Mesodermal cell (in vitro differentiated cells): Measurements from ENCODE around the gene EXD2.
"Not testable (repeated sequence)": the region's sequence is repeated elsewhere in the genome, so short reads cannot be mapped to it uniquely, and the experiment has no call there.

Experiments used
- H3K27ac ChIP-seq: 2 replicates; pipeline ENCODE4 v1.7.0; 2013; ENCODE audit warnings: mild to moderate bottlenecking, low read depth, low read length, moderate library complexity; ENCODE audit not compliant: severe bottlenecking
- H3K36me3 ChIP-seq: 2 replicates; pipeline ENCODE4 v1.7.1; 2013; ENCODE audit warnings: mild to moderate bottlenecking, low read length, moderate library complexity; ENCODE audit not compliant: control insufficient read depth, insufficient read depth
- H3K4me1 ChIP-seq: one replicate; pipeline ENCODE4 v1.7.1; 2013; ENCODE audit warnings: mild to moderate bottlenecking, low read length; ENCODE audit not compliant: insufficient read depth, control insufficient read depth, poor library complexity, severe bottlenecking
- H3K4me3 ChIP-seq: 2 replicates; pipeline ENCODE4 v1.7.0; 2013; ENCODE audit warnings: low read length, control low read depth, mild to moderate bottlenecking; ENCODE audit not compliant: insufficient read depth, poor library complexity, severe bottlenecking; ENCODE audit errors: extremely low read depth
- H3K9me3 ChIP-seq: 2 replicates; pipeline ENCODE4 v1.7.1; 2013; ENCODE audit warnings: mild to moderate bottlenecking, low read length, moderate library complexity; ENCODE audit not compliant: control insufficient read depth
- WGBS, 2 experiments: methylation state at CpG; one replicate each; pipeline ENCODE4 v1.1.5; 2013; ENCODE audit warnings: missing lambda C conversion rate in 2 of 2; ENCODE audit not compliant: insufficient coverage in 2 of 2; 5-methylcytosine and 5-hydroxymethylcytosine counted together

The EXD2 gene

DNA sequence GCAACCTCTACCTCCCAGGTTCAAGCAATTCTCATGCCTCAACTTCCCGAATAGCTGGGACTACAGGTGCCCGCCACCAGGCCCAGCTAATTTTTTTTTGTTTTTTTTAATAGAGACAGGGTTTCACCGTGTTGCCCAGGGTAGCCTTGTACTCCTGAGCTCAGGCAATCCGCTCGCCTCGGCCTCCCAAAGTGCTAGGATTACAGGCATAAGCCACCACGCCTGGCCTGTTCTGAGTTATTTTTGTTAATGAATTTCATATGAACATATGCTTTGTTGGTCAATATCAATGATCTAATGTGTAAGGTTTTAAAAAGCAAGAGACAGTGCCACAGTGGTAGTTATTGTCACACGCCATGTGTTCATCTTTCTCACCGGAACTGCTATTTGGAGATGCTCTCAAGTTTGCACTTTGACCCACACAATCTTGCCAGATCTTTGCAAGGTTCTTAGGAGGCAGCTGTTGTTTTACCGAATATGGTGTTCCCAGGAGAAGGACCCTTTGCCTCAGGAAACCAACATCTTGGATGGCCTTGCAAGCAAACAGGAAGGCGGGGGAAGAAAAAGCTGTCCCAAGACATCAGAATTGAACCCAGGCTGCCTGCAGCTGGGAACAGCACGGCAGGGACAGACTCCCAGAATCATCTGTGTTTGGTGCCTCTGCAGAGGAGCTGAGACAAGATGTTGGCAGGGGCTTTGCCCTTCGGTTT is 98.7 kb downstream of the EXD2 start:
- Histone ChIP-seq H3K36me3 (no peaks in the 10 kb centered on the region), H3K4me1 (peaks cover 9% of the 10 kb centered on the region), H3K27ac (no peak overlapping the region), H3K9me3 (no peaks in the 10 kb centered on the region), H3K4me3 (no peak overlapping the region)
- 93 to 98% methylated on average over 10 to 11 of the region's 13 CpGs for WGBS, 2 experiments

GRCh38 chr14:69290881-69291280 is 99.6 kb downstream of the EXD2 start:
- WGBS, 2 experiments = 91 to 93% methylated on average over 6 of the region's 7 CpGs
- H3K9me3 ChIP-seq = not testable (repeated sequence)

DNA sequence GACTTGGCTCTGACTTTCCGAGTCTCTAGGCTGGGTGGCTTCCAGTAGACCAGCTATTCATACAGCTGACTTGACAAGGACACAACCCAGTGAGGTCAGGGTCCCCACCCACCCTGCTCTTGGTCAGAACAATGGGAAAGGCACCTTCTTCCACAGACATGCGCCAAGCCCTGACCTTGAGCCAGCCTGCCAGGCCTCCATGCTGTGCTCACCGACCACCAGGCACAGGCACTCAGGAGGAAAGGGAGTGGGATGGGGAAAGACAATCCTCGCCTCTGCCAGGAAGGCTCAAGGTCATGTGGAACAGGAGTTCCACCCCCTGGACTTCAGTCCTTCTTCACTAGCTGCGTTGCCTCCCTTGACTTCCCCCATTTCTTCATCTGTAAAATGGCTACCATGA is 100.1 kb downstream of the EXD2 start:
- 83 to 89% methylated on average over 3 to 4 of the region's 5 CpGs for WGBS, 2 experiments
- H3K36me3 ChIP-seq = no peaks in the 10 kb centered on the region
- peaks cover 9% of the 10 kb centered on the region for H3K4me1 ChIP-seq
- no peak overlapping the region for H3K27ac ChIP-seq
- H3K4me3 ChIP-seq = no peak overlapping the region
- no peaks in the 10 kb centered on the region for H3K9me3 ChIP-seq

More at GRCh38 chr14:69290881-69291280, 99.6 kb downstream of the EXD2 start:
- H3K4me1 ChIP-seq, H3K4me3 ChIP-seq, H3K27ac ChIP-seq, H3K36me3 ChIP-seq: not testable (repeated sequence)

DNA sequence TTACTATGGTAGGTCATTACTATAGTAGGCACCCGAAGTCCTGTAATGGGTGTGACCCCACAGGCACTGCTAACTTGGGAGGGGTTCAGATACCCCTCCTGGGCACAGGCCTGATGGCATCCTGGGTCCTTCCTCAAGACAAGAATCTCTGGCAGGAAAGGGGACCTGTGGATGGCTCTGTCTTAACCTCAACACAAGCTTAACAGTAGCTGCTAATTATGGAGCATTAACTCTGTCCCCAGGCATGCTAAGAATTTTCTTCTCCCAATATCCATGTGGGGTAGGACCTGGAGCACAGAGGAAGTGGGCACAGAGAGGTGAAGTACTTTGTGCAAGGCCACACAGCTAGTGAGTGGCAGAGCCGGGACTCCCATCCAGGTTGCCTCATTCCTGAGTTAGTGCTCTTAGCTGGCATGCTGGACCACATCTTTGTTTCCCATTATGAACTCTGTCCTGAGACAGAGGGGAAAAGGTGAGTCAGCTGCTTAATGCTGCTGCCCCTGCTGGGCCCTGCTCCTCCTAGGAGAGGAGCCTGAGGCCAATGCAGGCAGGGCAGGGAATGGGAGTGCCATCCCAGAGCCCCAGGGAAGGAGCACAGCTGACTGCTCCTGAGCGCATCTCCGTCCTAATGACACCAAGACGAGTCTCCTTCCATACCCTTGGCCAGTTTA is 100.7 kb downstream of the EXD2 start:
- no peak overlapping the region for H3K27ac ChIP-seq
- 78 to 84% methylated on average over 4 of the region's 5 CpGs for WGBS, 2 experiments
- no peaks in the 10 kb centered on the region for H3K36me3 ChIP-seq
- no peak overlapping the region for H3K4me3 ChIP-seq
- no peaks in the 10 kb centered on the region for H3K9me3 ChIP-seq
- H3K4me1 ChIP-seq = peaks cover 9% of the 10 kb centered on the region
